GM11168 (cell line): ENCODE results near the gene DPEP2.
"Not testable (repeated sequence)": the region's sequence is repeated elsewhere in the genome, so short reads cannot be mapped to it uniquely, and the experiment has no call there.

Experiments
- in situ Hi-C: fragments of 300-500 bp; cut with MboI; formaldehyde crosslinking; loops from one replicate; pipeline ENCODE4 v1.12.0; 2022; ENCODE audit warnings: low sequenced_read_pairs; ENCODE audit not compliant: unreplicated experiment

DPEP2 gene

DNA sequence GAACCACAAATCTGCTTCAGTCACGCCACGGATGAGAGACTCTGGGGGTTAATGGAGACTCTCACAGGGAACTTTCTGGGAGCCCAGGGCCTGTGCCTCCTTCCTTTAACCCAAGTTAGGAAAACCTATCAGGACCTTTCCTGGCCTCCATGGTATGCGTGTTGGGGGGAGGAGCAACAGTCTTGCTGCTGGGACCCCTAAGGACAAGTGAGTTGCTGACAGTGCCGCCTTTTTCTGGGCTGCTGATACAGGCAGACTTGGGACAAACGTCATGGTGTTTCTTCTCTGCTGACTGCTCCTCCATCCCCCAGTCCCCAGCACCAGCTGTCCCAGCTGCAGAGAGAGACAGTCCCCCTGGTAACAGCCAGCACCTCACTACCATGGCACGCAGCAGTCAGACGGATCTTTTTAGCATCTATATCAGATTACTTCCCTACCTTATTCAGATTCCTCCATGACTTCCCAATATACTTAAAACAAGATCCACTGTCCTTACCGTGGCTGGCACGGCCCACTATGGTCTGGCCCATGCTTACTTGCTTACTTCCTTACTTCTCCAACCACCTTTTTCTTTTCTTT, 10.0 kb upstream of the DPEP2 start:
- in situ Hi-C loops = no loop called here

DNA sequence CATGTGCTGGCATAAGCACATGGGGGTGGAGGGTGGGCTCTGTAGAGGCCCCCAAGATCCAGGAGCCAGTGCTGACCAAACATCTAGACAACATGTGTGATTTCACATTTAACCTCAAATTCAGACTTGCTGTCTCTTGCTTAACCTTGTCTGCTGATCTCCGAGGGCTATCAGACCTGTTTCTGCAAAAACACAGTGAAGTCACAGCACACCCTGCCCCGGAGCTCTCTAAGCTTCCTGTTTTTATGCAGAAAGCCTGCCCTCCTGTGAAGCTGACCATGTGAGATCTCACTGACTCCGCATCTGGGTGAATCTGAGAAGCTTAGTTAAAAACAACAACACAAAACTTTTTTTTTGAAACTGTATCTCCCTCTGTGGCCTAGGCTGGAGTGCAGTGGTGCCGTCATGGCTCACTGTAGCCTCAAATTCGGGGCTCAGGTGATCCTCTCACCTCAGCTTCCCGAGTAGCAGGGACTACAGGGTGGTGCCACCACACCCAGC, 6.6 kb upstream of the DPEP2 start:
- in situ Hi-C loops = no loop called here

DNA sequence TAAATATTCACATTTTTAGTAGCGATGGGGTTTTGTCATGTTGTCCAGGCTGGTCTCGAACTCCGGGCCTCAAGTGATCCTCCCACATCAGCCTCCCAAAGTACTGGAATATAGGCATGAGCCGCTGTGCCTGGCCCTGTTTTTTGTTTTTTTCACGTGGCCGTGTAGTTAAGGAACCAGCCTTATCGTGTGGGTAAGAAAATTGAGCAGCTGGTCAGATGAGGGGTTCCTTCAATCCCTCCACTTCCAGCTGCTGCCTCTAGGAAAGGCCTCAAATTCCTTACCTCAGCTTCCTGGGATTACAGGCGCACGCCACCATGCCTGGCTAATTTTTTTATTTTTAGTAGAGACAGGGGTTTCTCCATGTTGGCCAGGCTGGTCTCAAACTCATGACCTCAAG, 5.9 kb upstream of the DPEP2 start:
- in situ Hi-C loops = no loop called here

DNA sequence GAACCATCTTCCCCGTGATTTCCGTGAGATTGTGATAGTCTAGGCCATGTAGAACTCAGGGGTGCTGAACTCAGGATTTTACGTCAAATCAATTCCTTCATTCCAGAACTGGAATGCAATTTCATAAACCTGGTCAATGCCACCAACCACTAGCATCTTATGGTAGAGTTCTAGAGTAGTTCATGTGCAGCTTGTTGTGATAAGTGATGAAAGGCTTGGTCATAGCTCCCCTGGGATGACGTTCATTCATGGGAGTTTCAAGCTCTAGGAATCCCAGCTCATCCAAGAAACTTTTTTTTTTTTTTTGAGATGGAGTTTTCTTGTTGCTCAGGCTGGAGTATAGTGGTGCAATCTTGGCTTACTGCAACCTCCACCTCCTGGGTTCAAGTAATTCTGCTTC, 3.7 kb upstream of the DPEP2 start:
- in situ Hi-C loops = loop anchor here (5.0 kb wide), 1 partner anchor 39 kb away; no protein-coding TSS in a partner anchor

DNA sequence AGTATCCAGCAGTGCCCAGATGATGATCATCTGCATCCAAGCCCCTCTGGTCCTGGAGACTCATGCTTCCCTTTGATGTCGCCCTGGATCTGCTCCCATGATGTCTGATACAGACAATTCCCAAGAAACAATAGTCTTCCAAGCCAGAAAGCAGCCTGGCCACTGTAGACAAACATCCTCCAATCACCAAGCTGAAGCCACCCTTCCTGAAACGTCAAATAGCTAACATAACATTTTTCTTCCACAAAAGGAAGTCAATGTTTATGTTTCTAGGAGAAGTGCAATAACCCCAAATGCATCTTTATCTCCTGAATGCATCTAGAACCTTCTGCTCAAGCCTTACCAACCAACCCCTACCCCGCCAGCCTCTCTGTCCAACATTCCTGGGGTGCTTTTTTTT, 1.2 kb upstream of the DPEP2 start:
- in situ Hi-C loops = loop anchor here (5.0 kb wide), 1 partner anchor 42 kb away; no protein-coding TSS in a partner anchor

DNA sequence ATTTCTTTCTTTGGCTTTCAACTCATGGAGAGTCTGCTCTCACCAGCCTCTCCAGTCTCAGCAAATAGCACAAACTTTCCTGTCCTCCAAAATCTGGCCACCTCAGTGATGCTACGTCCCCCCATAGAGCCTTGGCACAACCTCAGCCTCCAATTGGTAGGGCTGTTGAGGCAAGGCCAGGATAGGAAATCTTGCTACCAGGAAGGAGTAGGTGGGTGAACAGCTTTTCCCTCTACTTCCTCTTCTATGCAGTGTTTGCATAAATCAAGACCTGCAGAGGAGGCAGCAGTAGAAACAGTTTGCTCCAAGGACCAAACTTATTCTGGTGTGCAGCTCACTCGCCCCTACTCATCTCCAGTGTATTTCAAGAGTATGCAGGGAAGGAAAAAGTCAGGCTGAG, 701 bp upstream of the DPEP2 start:
- in situ Hi-C loops = loop anchor here (5.0 kb wide), 1 partner anchor 42 kb away; no protein-coding TSS in a partner anchor

DNA sequence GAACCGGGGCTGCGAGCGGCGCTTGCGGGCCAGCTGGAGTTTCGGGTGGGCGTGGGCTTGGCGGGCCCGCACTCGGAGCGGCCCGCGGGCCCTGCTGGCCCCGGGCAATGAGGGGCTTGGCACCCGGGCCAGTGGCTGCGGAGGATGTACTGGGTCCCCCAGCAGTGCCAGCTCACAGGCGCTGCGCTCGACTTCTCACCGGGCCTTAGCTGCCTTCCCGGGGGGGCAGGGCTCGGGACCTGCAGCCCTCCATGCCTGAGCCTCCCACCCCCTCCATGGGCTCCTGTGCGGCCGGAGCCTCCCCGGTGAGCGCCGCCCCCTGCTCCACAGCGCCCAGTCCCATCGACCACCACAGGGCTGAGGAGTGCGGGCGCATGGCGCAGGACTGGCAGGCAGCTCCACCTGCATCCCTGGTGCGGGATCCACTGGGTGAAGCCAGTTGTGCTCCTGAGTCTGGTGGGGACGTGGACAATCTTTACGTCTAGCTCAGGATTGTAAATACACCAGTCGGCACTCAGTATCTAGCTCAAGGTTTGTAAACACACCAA, 979 bp downstream of the DPEP2 start:
- in situ Hi-C loops = not testable (repeated sequence)

DNA sequence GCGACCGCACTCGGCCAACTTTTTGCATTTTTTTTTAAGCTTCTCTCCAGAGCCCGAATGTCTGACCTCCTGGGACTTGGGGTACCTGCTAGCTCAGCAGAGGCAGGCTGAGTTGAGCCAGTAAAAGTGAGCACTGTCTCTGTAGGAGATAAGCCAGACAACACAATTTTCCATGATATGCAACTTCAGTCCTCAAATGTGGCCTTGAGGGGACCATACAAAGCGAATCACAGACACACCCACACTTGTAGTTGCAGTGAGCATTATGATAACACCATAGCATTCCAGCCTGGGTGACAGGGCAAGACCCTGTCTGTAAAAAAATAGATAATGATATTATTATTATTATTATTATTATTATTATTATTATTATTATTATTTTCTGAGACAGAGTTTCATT, 2.6 kb downstream of the DPEP2 start:
- in situ Hi-C loops = no loop called here

DNA sequence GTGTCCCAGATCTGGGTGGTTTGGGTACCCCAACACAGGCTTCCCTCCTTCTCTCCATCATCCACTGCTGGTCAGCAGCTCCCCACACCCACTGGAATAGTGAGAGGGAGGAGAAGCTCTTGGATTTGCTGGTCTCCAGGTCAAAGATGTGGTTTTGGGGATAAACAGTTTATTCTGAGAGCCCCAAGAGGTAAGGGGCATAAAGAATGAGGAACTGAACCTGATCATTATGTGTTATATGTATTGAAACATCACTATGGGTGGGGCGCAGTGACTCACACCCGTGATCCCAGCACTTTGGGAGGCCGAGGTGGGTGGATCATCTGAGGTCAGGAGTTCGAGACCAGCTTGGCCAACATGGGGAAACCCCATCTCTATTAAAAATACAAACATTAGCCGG, 3.9 kb downstream of the DPEP2 start:
- in situ Hi-C loops = no loop called here

DNA sequence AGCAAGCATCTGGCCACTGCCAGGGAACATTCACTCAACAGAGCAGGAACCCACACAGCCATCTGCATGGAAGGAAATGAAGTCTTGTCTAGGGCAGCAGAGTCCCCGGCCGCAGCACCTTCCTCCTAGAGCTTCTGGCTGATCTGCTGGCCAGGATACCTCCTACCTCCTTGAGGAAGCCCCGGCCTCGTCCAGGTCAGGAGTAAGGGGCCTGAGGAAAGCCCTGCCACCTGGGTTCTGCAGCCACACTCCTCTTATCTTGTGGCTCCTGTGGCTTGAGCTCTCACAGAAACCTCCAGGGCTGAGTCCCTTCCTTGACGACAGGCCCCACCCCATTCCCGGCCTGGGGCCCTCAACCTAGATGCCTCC, 5.3 kb downstream of the DPEP2 start:
- in situ Hi-C loops = not testable (repeated sequence)

DNA sequence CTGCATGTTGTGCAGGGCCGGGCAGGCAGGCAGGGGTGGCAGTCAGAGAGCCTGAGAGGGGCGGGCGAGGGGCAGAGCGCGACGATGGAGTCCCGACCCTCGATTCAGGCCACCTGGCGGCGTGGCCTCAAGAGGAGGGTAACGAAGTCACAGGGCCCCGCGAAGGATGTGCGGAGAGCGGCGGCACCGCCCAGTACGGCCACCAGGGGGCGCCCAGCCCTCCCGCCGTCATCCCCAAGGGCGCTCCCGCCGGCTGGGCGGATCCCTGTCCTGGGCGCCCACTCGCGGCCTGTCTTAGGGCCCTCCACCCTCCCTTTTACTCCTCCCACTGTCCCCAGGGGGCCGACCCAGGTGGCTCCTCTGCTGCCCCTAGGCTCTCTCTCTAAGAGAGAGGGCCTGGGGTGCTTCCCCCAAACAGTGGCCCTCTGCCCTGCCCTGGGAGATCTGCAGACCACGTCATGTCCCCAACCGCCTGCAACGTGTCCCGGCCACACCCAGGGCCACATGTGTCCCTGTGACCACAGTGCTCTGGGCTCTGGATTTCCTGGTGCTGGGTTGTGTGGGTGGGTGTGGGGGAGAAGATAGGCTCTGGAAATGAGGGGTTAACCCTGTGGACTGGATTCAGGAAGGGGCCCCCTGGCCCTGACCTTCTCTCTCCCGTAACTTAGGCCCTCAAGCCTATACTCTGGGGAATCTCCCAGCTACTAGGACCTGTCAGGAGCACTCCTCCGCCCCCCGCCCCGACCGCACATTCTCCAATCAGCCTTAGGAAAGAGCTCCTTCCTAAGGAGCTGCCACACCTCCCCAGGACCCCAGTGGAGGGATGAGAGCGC, 5.9 kb downstream of the DPEP2 start:
- in situ Hi-C loops = no loop called here

DNA sequence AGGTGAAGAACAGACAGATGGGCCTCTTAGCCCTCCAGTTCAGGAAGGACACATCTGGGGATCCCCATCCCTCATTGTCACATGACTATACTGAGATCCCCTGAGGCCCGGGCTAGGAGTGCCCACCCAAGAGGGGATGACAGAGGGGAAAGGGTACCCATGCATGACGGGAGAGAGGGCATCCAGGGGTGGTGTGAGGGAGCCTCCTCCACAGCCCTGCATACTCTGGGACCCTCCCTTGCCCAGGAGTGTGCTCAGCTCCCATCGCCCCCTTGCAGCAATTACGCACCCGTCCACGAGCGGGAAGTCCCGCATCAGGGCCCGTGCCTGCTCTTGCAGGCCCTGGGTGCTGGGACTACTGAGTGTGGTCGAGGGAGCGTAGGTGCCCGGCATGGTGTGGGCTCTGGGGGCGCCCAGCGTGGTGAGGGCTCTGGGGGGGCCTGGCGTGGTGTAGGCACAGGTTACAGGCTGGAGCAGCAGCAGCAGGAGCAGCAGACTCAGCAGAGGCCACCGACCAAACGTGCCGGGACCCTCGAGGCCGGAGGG, 6.5 kb downstream of the DPEP2 start:
- in situ Hi-C loops = no loop called here

DNA sequence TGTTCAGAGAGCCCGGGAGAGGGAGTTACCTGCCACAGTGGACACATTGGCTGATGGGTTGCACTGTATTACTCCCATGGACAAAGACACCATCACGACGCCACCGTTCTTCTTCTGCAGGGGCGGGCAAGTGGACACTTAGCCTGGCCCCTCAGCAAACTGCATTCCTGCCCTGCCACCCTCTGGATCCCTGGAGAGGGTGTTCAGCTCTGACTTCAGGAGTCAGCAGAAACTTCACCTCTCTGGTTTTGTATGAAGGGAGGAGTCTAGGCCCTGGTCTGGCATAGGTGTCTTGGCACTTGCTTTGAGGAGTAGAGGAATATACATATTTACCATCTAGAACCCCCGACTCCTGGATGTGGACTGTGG, 9.3 kb downstream of the DPEP2 start:
- in situ Hi-C loops = no loop called here

DNA sequence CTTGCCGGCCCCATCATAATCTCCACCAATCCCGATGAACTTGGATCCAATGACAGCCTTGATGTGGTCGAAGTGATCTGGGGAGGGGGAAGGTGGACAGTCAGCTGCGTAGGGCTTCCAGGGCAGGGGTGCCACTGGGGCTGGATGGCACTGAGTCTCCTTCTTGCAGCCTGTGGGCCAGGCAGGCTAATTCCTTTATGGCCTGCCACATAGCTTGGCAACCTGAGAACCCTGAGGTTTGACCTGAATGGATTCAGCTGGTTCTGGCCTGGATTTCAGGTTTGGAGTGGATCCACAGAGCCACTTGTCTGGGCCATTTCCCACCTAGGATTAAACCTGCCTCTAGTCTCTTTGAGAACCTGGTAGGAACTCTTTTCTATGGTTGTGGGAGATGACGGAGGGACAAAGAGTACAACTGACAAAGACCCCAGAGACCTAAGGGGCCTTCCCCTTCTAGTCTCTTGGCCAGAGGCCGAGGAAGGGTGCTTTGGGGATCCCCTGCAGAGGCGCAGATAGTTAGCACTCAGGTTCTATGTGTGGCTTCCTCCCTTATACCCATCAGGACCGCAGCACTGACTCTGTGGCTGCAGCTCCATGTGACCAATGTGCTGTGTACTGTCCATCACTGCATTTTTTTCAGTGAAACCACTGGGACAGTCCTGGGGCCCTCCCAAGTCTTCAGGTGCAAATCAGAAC, 9.8 kb downstream of the DPEP2 start:
- in situ Hi-C loops = no loop called here

DNA sequence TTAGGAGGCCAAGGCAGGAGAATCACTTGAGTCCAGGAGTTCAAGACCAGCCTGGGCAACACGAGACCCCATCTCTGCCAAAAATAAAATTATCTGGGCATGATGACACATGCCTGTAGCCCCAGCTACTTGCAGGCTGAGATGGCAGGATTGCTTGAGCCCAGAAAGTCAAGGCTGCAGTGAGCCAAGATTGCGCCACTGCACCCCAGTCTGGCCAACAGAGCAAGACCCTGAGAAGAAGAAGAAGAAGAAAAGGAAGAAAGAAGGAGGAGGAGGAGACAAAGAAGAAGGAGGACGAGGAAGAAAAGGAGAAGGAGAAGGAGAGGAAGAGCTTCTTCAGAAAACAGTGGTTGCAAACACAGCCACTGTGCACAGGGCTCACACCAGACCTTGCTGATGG, 10.6 kb downstream of the DPEP2 start:
- in situ Hi-C loops = no loop called here

DNA sequence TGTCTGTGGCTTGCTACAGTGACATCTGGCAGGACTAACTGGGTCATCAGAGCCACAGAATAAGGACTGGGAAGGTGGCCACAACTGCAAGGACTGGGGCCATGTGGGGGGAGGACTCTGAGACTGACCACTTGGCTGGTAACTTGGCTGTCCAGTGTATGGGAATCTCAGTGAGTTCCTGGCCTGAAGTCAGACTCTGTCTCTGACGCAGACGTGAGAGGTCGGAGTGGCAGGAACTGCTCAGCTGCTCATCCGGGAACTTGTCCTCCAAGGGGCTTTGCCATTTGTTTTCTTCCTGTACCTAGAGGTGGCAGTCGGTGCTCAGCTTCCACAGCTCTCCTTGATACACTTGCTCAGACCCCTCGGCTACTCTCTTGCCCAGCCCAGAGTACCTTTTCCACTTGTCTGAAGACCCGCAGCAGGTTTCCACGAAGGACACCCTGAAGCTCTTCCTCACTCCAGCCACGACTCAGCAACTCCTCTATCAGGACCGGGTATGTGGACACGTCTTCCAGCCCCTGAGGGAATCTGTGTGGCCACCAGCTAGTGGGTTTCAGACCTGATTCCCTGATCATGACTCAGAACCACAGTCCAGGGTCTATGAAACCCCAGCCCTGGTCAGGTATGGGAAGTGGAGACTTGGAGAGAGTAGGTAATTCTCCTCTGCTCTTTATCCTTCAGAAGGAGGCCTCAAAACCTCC, 11.7 kb downstream of the DPEP2 start:
- in situ Hi-C loops = no loop called here

DNA sequence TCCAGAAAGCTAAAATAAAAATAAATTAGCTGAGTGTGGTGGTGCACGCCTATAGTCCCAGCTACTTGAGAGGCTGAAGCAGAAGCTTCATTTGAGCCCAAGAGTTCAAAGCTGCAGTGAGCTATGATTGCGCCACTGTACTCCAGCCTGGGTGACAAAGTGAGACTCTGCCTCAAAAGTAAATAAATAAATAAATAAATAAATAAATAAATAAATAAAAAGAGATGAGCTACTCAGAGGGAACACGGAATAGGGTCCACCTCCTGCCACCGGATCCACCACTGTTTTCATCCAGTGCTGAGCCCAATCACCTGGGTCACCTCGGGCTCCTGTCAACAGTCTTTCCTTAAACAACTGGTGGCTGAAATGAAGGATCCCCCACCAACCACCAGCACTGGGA, 12.3 kb downstream of the DPEP2 start:
- in situ Hi-C loops = no loop called here

DNA sequence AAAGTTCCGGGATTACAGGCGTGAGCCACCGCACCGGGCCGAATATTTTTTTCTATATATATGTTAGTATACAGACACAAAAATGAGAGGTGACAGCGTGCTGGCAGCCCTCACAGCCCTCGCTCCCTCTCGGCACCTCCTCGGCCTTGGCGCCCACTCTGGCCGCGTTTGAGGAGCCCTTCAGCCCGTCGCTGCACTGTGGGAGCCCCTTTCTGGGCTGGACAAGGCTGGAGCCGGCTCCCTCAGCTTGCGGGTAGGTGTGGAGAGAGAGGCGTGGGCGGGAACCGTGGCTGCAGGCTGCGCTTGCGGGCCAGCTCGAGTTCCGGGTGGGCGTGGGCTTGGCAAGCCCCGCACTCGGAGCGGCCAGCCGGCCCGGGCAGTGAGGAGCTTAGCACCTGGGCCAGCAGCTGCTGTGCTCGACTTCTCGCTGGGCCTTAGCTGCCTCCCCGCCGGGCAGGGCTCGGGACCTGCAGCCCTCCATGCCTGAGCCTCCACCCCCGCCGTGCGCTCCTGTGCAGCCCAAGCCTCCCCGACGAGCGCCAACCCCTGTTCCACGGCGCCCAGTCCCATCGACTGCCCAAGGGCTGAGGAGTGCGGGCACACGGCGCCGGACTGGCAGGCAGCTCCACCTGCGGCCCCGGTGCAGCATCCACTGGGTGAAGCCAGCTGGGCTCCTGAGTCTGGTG, 17.1 kb downstream of the DPEP2 start:
- in situ Hi-C loops = no loop called here

DNA sequence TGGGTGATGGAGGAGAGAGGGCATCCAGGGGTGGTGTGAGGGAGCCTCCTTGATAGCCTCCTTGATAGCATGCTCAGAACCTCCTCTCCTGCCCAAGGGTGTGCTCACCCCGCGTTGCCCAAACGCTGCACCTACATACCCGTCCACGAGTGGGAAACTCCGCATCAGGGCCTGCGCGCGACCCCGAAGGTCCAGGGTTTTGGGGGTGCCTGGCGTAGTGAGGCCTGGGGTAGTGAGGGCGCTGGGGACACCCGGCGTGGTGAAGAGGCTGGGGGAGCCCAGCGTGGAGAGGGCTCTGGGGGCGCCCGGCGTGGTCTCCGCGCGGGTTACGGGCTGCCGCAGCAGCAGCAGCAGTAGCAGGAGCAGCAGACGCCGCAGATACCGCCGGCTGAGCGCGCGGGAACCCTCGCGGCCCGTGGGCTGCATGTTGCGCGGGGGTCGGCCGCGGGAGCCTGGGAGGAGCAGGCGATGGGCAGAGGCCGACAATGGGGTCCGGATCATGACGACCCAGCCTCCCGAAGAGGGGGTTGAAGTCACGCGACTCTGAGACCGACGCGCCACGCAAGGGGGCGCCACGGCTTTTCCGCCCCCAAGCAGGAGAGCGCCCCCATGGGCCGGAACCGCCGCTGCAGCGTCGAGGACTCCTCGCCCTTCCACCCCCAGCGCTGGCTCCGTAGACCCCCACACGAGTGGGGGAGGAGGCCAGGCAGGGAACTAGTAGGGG, 19.2 kb downstream of the DPEP2 start, which contains the start of gene DPEP3:
TSS of gene DPEP3 (minus strand) at position 545 of the 724 bp plus-strand sequence. CDS start at position 426, 119 bp downstream.
- in situ Hi-C loops = no loop called here
